Measurements from ENCODE around the gene RGS17. TPM values are rescaled to one million over a fixed set of nuclear protein-coding genes. Genes with fewer than 3 reads are reported as not detected.

Gene RGS17
- total RNA-seq, 1 donor: 38.1 TPM

Small RNAs within 50 kb of the gene (small RNA-seq; reads per million reads assigned to genes)
- gene AL080276.1: not detected
- not detected for gene RNA5SP224

Other genes starting within 250 kb of the RGS17 start
- gene FBXO5, start 148.2 kb downstream of the RGS17 start, total RNA-seq (ENCODE audit: low replicate concordance): 2.4 and 52.9 TPM in 2 replicates
- 26.8 and 28.2 TPM in 2 replicates for gene MTRF1L, start 128.6 kb downstream of the RGS17 start, total RNA-seq (ENCODE audit: low replicate concordance)